HG02763 (cell line): ENCODE results near the gene SLC25A26.

Experiments used
- ATAC-seq: cut with Tn5 transposase; IDR thresholded peaks from one replicate; pipeline ENCODE4 v1.9.1; 2021; ENCODE audit warnings: mild to moderate bottlenecking, moderate library complexity; ENCODE audit not compliant: unreplicated experiment

SLC25A26 gene

GRCh38 chr3:66317750-66318376 is 97.1 kb downstream of the SLC25A26 start:
- ATAC-seq, result no peak

- ATAC-seq, result no peak
These were observed 99.6 kb downstream of the SLC25A26 start for GRCh38 chr3:66320390-66320789.

- no peak for ATAC-seq
These were observed 101.6 kb downstream of the SLC25A26 start for GRCh38 chr3:66322436-66322835.

GRCh38 chr3:66326340-66326739 is 105.5 kb downstream of the SLC25A26 start:
- no peak for ATAC-seq

- ATAC-seq, result no peak
These were observed 114.9 kb downstream of the SLC25A26 start for GRCh38 chr3:66335671-66336070.

GRCh38 chr3:66336333-66336766 is 115.5 kb downstream of the SLC25A26 start:
- ATAC-seq, result no peak

- ATAC-seq, result no peak
These were observed 118.1 kb downstream of the SLC25A26 start for GRCh38 chr3:66338927-66339326.

GRCh38 chr3:66342717-66343356 is 122.0 kb downstream of the SLC25A26 start:
- ATAC-seq, result no peak

GRCh38 chr3:66344391-66344811 is 123.6 kb downstream of the SLC25A26 start:
- ATAC-seq, result no peak

GRCh38 chr3:66344848-66345578 is 124.2 kb downstream of the SLC25A26 start:
- ATAC-seq, result no peak

GRCh38 chr3:66348704-66349103 is 127.9 kb downstream of the SLC25A26 start:
- ATAC-seq, result no peak

- no peak for ATAC-seq
These were observed 129.8 kb downstream of the SLC25A26 start for GRCh38 chr3:66350601-66351000.

- ATAC-seq, result no peak
These were observed 132.2 kb downstream of the SLC25A26 start for GRCh38 chr3:66353039-66353438.

GRCh38 chr3:66353530-66353929 is 132.7 kb downstream of the SLC25A26 start:
- ATAC-seq, result no peak

- no peak for ATAC-seq
These were observed 133.2 kb downstream of the SLC25A26 start for GRCh38 chr3:66354001-66354400.

- ATAC-seq, result no peak
These were observed 134.6 kb downstream of the SLC25A26 start for GRCh38 chr3:66355394-66355793.

GRCh38 chr3:66355997-66356396 is 135.2 kb downstream of the SLC25A26 start:
- ATAC-seq, result no peak

- ATAC-seq, result no peak
These were observed 140.6 kb downstream of the SLC25A26 start for GRCh38 chr3:66361356-66361755.

- ATAC-seq, result no peak
These were observed 141.7 kb downstream of the SLC25A26 start for GRCh38 chr3:66362541-66362941.

GRCh38 chr3:66363148-66363547 is 142.3 kb downstream of the SLC25A26 start:
- ATAC-seq, result no peak

- no peak for ATAC-seq
These were observed 144.3 kb downstream of the SLC25A26 start for GRCh38 chr3:66365080-66365479.

- ATAC-seq, result no peak
These were observed 145.9 kb downstream of the SLC25A26 start for GRCh38 chr3:66366747-66367146.
